Ascending aorta (tissue), 2 donors: ENCODE measurements around the gene UBXN11. TPM values are rescaled to one million over a fixed set of nuclear protein-coding genes. Genes with fewer than 3 reads are reported as not detected.

Experiments used
- DNase-seq, 2 donors: peaks; one replicate each; pipeline ENCODE4 v3.0.0-alpha.2; 2019; ENCODE audit warnings: low spot score in 2 of 2
- H3K27ac ChIP-seq, 2 donors: fragments of 200-600 bp; sonication (generic); one replicate each; pipeline ENCODE4 v1.5.1; 2016 to 2017; ENCODE audit warnings: mild to moderate bottlenecking in 1 of 2
- H3K27me3 ChIP-seq: fragments of 200-600 bp; sonication (generic); one replicate; pipeline ENCODE4 v1.5.1; 2017
- H3K36me3 ChIP-seq, 2 donors: fragments of 200-600 bp; sonication (generic); one replicate each; pipeline ENCODE4 v1.5.1; 2016
- H3K4me1 ChIP-seq, 2 donors: fragments of 200-600 bp; sonication (generic); one replicate each; pipeline ENCODE4 v1.5.1; 2016 to 2017; ENCODE audit warnings: mild to moderate bottlenecking in 1 of 2
- H3K4me3 ChIP-seq, 2 donors: fragments of 200-600 bp; sonication (generic); one replicate each; pipeline ENCODE4 v1.5.1; 2016 to 2017; ENCODE audit warnings: mild to moderate bottlenecking in 1 of 2
- H3K9me3 ChIP-seq, 2 donors: fragments of 200-600 bp; sonication (generic); one replicate each; pipeline ENCODE4 v1.5.1; 2016
- intact Hi-C: fragments of 100-400 bp; cut with DNase I; formaldehyde crosslinking; loops from one replicate; pipeline ENCODE4 v1.15.1; 2023
- total RNA-seq: library from RNA; depleted of rRNA; stranded (reverse); fragments of >200 nt; gene quantifications from one replicate; pipeline ENCODE4 v1.1.0, GENCODE V29; 2016
- TF ChIP-seq, protein P1 (sequence below), 3 experiments: fragments of 200-600 bp in 2 of 3; fragments of 450-650 bp in 1 of 3; sonication (generic) in 2 of 3; IDR thresholded peaks; one replicate each; pipeline ENCODE4 v1.5.1; 2016 to 2019; ENCODE audit warnings: antibody characterized with exemption in 3 of 3, mild to moderate bottlenecking in 1 of 3, moderate library complexity in 1 of 3

The UBXN11 gene
- total RNA-seq, 1 donor from 2014 or later, result 14.5 TPM

DNA sequence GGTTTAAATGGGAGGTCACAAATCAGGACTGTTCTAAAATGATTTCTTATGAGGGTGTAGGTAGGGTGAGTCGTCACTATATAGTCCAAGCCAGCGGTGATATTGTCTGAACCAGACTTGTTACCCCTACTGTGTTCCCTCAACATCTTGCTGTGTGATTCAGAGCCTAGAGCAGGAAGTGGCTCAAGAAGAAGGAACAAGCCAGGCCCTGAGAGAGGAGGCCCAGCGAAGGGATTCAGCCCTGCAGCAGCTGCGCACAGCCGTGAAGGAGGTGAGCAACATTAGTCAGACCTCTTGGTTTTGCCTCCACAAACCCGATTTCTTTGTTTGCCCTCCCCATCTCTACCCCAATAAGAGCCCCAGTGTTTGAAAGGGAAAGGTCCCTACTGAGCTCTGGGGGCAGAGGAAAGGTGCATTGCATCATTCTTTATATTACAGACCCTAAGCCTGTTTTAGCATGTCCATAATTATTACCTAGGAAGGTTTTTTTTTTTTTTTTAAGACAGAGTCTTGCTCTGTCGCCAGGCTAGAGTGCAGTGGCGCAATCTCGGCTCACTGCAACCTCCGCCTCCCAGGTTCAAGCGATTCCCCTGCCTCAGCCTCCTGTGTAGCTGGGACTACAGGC, 31.5 kb downstream of the UBXN11 start:
- Histone ChIP-seq H3K4me1 (peaks cover 20 to 37% of the 10 kb centered on the region in 2 donors), H3K27ac (peak overlapping the region; percentile 90 to 99), H3K36me3 (peaks cover 0 to 3% of the 10 kb centered on the region in 2 donors), H3K9me3 (no peaks in the 10 kb centered on the region), H3K27me3 (no peaks in the 10 kb centered on the region), H3K4me3 (no peak overlapping the region)
- no peak for DNase-seq
- intact Hi-C loops, result loop anchor here (1.0 kb wide), 1 partner anchor 46 kb away; no protein-coding TSS in a partner anchor
- TF ChIP-seq, protein P1, sequence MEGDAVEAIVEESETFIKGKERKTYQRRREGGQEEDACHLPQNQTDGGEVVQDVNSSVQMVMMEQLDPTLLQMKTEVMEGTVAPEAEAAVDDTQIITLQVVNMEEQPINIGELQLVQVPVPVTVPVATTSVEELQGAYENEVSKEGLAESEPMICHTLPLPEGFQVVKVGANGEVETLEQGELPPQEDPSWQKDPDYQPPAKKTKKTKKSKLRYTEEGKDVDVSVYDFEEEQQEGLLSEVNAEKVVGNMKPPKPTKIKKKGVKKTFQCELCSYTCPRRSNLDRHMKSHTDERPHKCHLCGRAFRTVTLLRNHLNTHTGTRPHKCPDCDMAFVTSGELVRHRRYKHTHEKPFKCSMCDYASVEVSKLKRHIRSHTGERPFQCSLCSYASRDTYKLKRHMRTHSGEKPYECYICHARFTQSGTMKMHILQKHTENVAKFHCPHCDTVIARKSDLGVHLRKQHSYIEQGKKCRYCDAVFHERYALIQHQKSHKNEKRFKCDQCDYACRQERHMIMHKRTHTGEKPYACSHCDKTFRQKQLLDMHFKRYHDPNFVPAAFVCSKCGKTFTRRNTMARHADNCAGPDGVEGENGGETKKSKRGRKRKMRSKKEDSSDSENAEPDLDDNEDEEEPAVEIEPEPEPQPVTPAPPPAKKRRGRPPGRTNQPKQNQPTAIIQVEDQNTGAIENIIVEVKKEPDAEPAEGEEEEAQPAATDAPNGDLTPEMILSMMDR (IDR thresholded peaks at IDR 0.05), result no peak

DNA sequence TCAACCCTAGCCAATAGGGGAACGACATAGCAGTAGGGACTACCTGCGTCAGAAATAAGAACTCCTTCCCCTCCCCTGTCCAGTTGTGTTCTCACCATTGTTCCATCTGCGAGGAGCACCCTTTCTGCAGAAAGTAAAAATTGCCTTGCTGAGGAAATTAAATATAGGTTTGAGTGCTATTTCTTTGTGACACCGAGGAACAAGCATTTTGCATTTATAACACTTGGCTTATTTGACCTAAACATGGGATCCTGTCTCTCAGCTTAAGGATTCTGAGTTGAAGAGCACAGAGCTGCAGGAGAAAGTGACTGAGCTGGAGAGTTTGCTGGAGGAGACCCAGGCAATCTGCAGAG, 37.3 kb downstream of the UBXN11 start:
- TF ChIP-seq, protein P1 (IDR thresholded peaks at IDR 0.05), result no peak
- no peak for DNase-seq
- Histone ChIP-seq H3K27me3 (no peaks in the 10 kb centered on the region), H3K27ac (no peak overlapping the region), H3K36me3 (peaks cover 5 to 10% of the 10 kb centered on the region in 2 donors), H3K4me1 (no peaks in the 10 kb centered on the region), H3K4me3 (no peak overlapping the region), H3K9me3 (no peaks in the 10 kb centered on the region)
- intact Hi-C loops, result no loop called here

- H3K27me3 ChIP-seq, result no peaks in the 10 kb centered on the region
- H3K36me3 ChIP-seq, result peaks cover 5 to 10% of the 10 kb centered on the region in 2 donors
- intact Hi-C loops, result no loop called here
- no peaks in the 10 kb centered on the region for H3K4me1 ChIP-seq
- no peaks in the 10 kb centered on the region for H3K9me3 ChIP-seq
- no peak overlapping the region for H3K27ac ChIP-seq
- H3K4me3 ChIP-seq, result no peak overlapping the region
- TF ChIP-seq, protein P1 (IDR thresholded peaks at IDR 0.05), result no peak
- no peak for DNase-seq
Observed at GRCh38 chr1:26268290-26269197, 37.9 kb downstream of the UBXN11 start.

DNA sequence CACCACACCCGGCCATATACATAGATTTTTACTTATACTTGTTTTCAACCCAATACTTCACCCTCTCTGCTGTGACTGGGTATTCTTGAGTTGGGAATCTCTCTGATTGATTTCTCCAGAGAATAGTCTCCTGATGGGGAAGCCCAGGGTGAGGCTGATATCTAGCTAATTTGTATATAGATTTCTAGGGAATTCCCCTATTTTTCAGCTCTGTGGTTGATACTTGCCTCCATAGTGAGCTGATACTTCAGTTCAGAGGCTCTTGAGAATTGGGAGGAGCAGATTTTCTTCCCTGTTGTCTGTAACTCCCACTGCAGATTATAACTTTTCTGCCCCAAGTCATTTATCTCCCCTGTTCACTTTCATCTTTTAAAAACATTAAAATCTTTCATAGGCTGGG, 41.0 kb downstream of the UBXN11 start:
- DNase-seq, result no peak
- Histone ChIP-seq H3K4me1 (no peaks in the 10 kb centered on the region), H3K27me3 (no peaks in the 10 kb centered on the region), H3K27ac (no peak overlapping the region), H3K4me3 (no peak overlapping the region), H3K36me3 (peaks cover 5 to 15% of the 10 kb centered on the region in 2 donors), H3K9me3 (no peaks in the 10 kb centered on the region)
- intact Hi-C loops, result no loop called here
- TF ChIP-seq, protein P1 (IDR thresholded peaks at IDR 0.05), result no peak

GRCh38 chr1:26263212-26263611, 43.2 kb downstream of the UBXN11 start:
- Histone ChIP-seq H3K36me3 (peaks cover 8 to 11% of the 10 kb centered on the region in 2 donors), H3K4me3 (no peak overlapping the region), H3K9me3 (no peaks in the 10 kb centered on the region), H3K4me1 (no peaks in the 10 kb centered on the region), H3K27me3 (no peaks in the 10 kb centered on the region), H3K27ac (no peak overlapping the region)
- DNase-seq, result no peak
- intact Hi-C loops, result no loop called here
- TF ChIP-seq, protein P1 (IDR thresholded peaks at IDR 0.05), result no peak
